Measurements from ENCODE around the gene TMEM100.
"Not testable (repeated sequence)": the region's sequence is repeated elsewhere in the genome, so short reads cannot be mapped to it uniquely, and the experiment has no call there.

The TMEM100 gene

GRCh38 chr17:55691666-55692065 is 31.0 kb downstream of the TMEM100 start:
- H3K4me3 Mint-ChIP-seq, result no peak overlapping the region
- no peaks in the 10 kb centered on the region for H3K4me1 Mint-ChIP-seq (ENCODE audit: low read depth)
- H3K9me3 Mint-ChIP-seq, result peaks cover under 1% of the 10 kb centered on the region
- peaks cover 14% of the 10 kb centered on the region for H3K27me3 Mint-ChIP-seq
- H3K27ac Mint-ChIP-seq, result no peak overlapping the region
- no peaks in the 10 kb centered on the region for H3K36me3 Mint-ChIP-seq (ENCODE audit: low read depth)

- no peak overlapping the region for H3K4me3 Mint-ChIP-seq
- H3K36me3 Mint-ChIP-seq (ENCODE audit: low read depth), result no peaks in the 10 kb centered on the region
- H3K27me3 Mint-ChIP-seq, result peaks cover 18% of the 10 kb centered on the region
- no peaks in the 10 kb centered on the region for H3K4me1 Mint-ChIP-seq (ENCODE audit: low read depth)
- peaks cover 6% of the 10 kb centered on the region for H3K9me3 Mint-ChIP-seq
- H3K27ac Mint-ChIP-seq, result no peak overlapping the region
These were observed 32.6 kb downstream of the TMEM100 start for GRCh38 chr17:55690105-55690508.

- Mint-ChIP-seq H3K27ac (no peak overlapping the region), H3K9me3 (peaks cover 6% of the 10 kb centered on the region), H3K27me3 (peaks cover 22% of the 10 kb centered on the region), H3K4me3 (no peak overlapping the region), H3K4me1 (ENCODE audit: low read depth) (no peaks in the 10 kb centered on the region), H3K36me3 (ENCODE audit: low read depth) (no peaks in the 10 kb centered on the region)
These were observed 33.0 kb downstream of the TMEM100 start for GRCh38 chr17:55689672-55690071.

DNA sequence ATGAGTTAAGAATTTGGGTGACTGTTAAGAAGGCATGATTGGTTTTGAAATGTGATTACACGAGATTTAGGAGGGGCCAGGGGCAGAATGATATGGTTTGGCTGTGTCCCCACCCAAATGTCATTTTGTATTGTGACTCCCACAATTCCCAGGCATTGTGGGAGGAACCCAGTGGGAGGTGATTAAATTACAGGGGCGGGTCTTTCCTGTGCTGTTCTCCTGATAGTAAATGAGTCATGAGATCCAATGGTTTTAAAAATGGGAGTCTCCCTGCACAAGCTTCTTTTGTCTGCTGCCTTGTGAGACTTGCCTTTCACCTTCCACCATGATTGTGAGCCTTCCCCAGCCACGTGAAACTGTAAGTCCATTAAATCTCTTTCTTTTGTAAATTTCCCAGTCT is 34.6 kb downstream of the TMEM100 start:
- Mint-ChIP-seq H3K4me1 (ENCODE audit: low read depth) (no peaks in the 10 kb centered on the region), H3K27ac (no peak overlapping the region), H3K36me3 (ENCODE audit: low read depth) (no peaks in the 10 kb centered on the region), H3K9me3 (peaks cover 6% of the 10 kb centered on the region), H3K27me3 (peaks cover 28% of the 10 kb centered on the region), H3K4me3 (no peak overlapping the region)

- Mint-ChIP-seq H3K9me3 (peaks cover 6% of the 10 kb centered on the region), H3K36me3 (ENCODE audit: low read depth) (no peaks in the 10 kb centered on the region), H3K27ac (no peak overlapping the region), H3K4me1 (ENCODE audit: low read depth) (no peaks in the 10 kb centered on the region), H3K4me3 (no peak overlapping the region), H3K27me3 (peaks cover 33% of the 10 kb centered on the region)
These were observed 35.6 kb downstream of the TMEM100 start for GRCh38 chr17:55687037-55687436.

DNA sequence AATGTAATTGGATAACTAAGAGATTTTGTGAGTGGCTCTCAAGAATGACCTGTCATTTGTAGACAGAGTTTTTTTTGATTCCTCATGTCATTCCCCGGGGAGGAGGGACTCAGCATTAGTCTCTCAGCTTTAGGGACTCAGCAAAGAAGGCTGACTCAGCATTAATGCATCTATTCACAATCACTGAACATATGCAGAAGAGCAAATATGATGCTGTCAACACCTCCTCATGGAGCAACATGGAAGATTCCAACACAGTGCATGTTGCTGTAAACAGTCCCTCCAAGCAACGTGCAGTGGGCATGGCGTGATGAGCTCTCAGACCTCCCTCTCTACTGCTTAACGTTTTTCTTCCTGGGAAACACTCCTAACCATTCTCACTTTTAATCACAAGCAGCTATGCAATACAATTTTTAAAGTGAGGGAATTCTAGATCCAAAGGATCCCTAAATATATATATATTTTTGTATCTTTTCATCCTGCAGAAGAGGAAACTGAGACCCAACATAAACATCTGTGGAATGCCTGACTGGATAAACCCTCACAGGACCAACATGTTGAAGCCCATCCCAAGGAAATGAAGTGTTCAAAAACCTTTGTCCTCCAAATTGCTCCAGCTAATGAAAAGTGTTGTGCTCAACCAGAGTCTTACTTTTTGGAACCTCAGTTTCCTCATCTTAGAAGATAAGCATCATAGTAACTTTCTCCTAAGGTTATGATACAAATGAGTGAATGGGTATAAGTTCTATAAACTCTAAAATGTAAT is 38.9 kb downstream of the TMEM100 start:
- Mint-ChIP-seq H3K27me3 (peaks cover 51% of the 10 kb centered on the region), H3K9me3 (peaks cover 6% of the 10 kb centered on the region), H3K4me3 (no peak overlapping the region), H3K4me1 (ENCODE audit: low read depth) (no peaks in the 10 kb centered on the region), H3K27ac (no peak overlapping the region), H3K36me3 (ENCODE audit: low read depth) (no peaks in the 10 kb centered on the region)

DNA sequence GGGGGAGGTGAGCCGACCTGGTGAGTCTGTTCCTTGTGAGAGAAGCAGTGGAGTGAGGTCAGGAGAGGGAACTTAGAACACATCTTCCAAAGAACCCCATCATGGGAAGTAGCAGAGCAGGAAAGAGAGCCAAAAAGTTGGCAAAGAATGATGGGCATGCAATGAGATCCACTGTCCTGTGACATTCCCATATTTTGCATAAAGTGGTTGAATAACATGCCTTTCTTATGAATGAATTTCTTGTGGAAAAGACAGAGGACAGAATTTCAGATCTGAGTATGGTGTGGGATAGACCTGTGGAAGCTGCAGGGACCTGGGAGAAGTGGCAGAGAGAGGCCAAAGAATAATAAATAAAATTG is 41.3 kb downstream of the TMEM100 start:
- peaks cover 51% of the 10 kb centered on the region for H3K27me3 Mint-ChIP-seq
- H3K36me3 Mint-ChIP-seq (ENCODE audit: low read depth), result no peaks in the 10 kb centered on the region
- H3K4me1 Mint-ChIP-seq (ENCODE audit: low read depth), result no peaks in the 10 kb centered on the region
- H3K27ac Mint-ChIP-seq, result no peak overlapping the region
- peaks cover 1% of the 10 kb centered on the region for H3K9me3 Mint-ChIP-seq
- no peak overlapping the region for H3K4me3 Mint-ChIP-seq

GRCh38 chr17:55680686-55681341 is 41.9 kb downstream of the TMEM100 start:
- no peak overlapping the region for H3K4me3 Mint-ChIP-seq
- no peaks in the 10 kb centered on the region for H3K36me3 Mint-ChIP-seq (ENCODE audit: low read depth)
- no peaks in the 10 kb centered on the region for H3K9me3 Mint-ChIP-seq
- peaks cover 52% of the 10 kb centered on the region for H3K27me3 Mint-ChIP-seq
- no peak overlapping the region for H3K27ac Mint-ChIP-seq
- no peaks in the 10 kb centered on the region for H3K4me1 Mint-ChIP-seq (ENCODE audit: low read depth)

GRCh38 chr17:55677446-55677845 is 45.2 kb downstream of the TMEM100 start:
- Mint-ChIP-seq H3K9me3 (peaks cover 5% of the 10 kb centered on the region), H3K4me1 (ENCODE audit: low read depth) (peaks cover 6% of the 10 kb centered on the region), H3K36me3 (ENCODE audit: low read depth) (no peaks in the 10 kb centered on the region), H3K27me3 (peaks cover 34% of the 10 kb centered on the region), H3K27ac (no peak overlapping the region), H3K4me3 (no peak overlapping the region)

DNA sequence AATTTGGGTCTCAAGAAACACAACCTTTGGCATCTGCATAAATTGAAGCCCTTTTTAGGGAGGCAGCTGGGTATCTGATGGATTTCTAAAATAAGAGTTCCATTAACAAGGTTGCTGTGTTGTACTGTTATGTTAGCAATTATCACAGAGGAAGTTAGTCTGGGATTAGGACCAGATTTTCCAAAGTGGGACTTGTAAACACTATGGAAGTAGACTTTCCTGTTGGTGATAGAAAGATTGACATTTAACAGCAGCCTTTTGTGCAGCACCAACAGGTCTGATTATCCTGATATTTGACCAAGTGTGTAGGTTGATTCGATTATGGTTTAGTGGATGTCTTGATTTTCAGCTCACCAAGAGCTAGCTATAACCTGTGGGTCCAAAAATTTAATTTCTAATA is 46.4 kb downstream of the TMEM100 start:
- Mint-ChIP-seq H3K9me3 (peaks cover 5% of the 10 kb centered on the region), H3K4me1 (ENCODE audit: low read depth) (peaks cover 8% of the 10 kb centered on the region), H3K36me3 (ENCODE audit: low read depth) (no peaks in the 10 kb centered on the region), H3K4me3 (no peak overlapping the region), H3K27ac (no peak overlapping the region), H3K27me3 (peaks cover 33% of the 10 kb centered on the region)

DNA sequence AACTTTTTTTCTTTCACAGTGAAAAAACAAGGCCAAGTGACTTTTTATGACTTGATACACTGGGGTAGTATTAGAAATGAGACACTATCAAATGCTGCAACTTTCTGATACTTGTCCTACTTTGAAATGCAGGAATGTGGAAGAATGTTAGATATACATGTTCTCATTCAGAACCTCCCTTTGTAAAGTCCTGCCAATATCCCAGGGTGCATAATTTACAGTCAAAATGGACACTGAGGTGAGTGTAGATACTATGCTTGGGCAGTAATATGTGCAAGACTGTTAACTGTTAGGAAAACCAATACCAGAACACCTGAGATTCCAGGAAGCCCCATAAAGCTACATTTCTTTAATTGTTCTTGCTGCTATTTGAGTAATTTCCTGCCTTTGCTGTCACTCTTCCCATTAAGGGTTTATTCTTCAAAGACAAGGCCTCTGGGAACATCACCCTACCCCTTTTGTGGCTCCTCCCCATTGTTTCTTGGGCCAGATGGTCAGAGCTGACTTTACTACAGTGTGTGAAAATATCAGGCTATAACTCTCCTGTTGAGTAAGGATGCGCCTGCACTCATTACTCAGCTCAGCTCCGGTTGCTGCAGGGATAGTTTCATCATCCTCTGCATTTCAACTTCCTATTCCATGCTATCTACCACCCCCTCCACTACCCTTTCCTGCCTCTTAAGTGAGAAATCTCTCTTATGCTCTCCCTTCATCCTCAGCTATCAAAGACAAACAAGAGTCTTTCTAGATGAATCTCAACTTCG is 48.7 kb downstream of the TMEM100 start:
- H3K36me3 Mint-ChIP-seq (ENCODE audit: low read depth), result no peaks in the 10 kb centered on the region
- peaks cover 26% of the 10 kb centered on the region for H3K27me3 Mint-ChIP-seq

DNA sequence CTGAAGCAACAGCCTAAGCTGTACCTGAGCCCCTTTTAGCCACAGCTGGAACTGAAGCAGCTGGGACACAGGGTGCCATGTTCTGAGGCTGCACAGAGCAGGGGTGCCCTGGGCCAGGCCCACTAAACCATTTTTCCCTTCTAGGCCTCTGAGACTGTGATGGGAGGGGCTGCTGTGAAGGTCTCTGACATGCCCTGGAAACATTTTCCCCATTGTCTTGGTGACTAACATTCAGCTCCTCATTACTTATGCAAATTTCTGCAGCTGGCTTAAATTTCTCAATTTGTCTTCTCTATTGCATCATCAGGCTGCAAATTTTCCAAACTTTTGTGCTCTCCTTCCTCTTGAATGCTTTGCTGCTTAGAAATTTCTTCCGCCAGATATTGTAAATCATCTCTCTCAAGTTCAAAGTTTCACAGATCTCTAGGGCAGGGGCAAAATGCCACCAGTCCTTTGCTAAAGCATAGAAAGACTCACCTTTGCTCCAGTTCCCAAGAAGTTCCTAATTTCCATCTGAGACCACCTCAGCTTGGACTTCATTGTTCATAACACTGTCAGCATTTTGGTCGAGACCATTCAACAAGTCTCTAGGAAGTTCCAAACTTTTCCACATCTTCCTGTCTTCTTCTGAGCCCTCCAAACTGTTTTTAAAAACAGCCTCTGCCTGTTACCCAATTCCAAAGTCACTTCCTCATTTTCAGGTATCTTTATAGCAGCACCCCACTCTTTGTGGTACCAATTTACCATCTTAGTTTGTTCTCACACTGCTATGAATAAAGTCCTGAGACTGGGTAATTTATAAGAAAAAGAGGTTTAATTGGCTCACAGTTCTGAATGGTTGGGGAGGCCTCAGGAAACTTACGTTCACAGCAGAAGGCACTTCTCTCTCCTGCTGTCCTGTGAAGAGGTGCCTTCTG is 49.8 kb downstream of the TMEM100 start:
- Mint-ChIP-seq H3K36me3 (ENCODE audit: low read depth) (no peaks in the 10 kb centered on the region), H3K27ac (peak overlapping the region; percentile 27), H3K4me3 (no peak overlapping the region), H3K4me1 (ENCODE audit: low read depth) (peaks cover 8% of the 10 kb centered on the region), H3K9me3 (peaks cover 5% of the 10 kb centered on the region), H3K27me3 (peaks cover 24% of the 10 kb centered on the region)

More for the DNA sequence above, 48.7 kb downstream of the TMEM100 start:
- peaks cover 5% of the 10 kb centered on the region for H3K9me3 Mint-ChIP-seq
- no peak overlapping the region for H3K27ac Mint-ChIP-seq
- H3K4me1 Mint-ChIP-seq (ENCODE audit: low read depth), result peaks cover 8% of the 10 kb centered on the region
- H3K4me3 Mint-ChIP-seq, result no peak overlapping the region

DNA sequence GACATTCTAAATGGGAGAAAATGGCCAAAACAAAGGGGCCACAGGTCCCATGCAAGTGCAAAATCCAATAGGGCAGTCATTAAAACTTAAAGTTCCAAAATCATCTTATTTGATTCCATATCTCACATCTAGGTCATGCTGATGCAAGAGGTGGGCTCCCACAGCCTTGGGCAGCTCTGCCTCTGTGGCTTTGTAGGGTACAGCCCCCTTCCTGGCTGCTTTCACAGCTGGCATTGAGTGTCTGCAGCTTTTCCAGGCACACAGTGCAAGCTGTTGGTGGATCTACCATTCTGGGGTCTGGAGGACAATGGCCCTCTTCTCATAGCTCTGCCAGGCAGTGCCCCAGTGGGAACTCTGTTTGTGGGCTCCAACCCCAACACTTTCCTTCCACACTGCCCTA is 50.7 kb downstream of the TMEM100 start:
- not testable (repeated sequence) for H3K4me1 Mint-ChIP-seq (ENCODE audit: low read depth); H3K4me3 Mint-ChIP-seq; H3K27ac Mint-ChIP-seq; H3K9me3 Mint-ChIP-seq; H3K36me3 Mint-ChIP-seq (ENCODE audit: low read depth)
- H3K27me3 Mint-ChIP-seq, result peaks cover 24% of the 10 kb centered on the region

Data from stimulated activated naive CD8-positive, alpha-beta T cell treated with anti-CD3 and anti-CD28 coated beads, Interleukin-15, Interleukin-2, amounts not matched to agents 100 ng/mL and 50 ng/mL, for 24 hours (primary cell).